Liver (tissue), 9 donors: ENCODE data around the gene POU4F1. TPM values are rescaled to one million over a fixed set of nuclear protein-coding genes. Genes with fewer than 3 reads are reported as not detected.

Experiments
- DNase-seq: peaks from one replicate; pipeline ENCODE4 v3.0.0-alpha.2; 2017; ENCODE audit warnings: low spot score
- H3K27ac ChIP-seq, 2 donors: one replicate each; pipeline ENCODE4 v1.7.0; 2013; ENCODE audit warnings: inconsistent platforms in 2 of 2, low read length in 2 of 2, control low read depth in 1 of 2, low read depth in 1 of 2, mild to moderate bottlenecking in 1 of 2
- H3K27me3 ChIP-seq, 4 donors: one replicate each; pipeline versions ENCODE4 v1.6.1 to v1.7.0; 2013; ENCODE audit warnings: low read length in 3 of 4, inconsistent platforms in 1 of 4, mild to moderate bottlenecking in 1 of 4, moderate library complexity in 1 of 4; ENCODE audit not compliant: control insufficient read depth in 4 of 4, insufficient read depth in 4 of 4
- H3K36me3 ChIP-seq, 4 donors: one replicate each; pipeline versions ENCODE4 v1.6.1 to v1.7.0; 2013; ENCODE audit warnings: low read length in 3 of 4, mild to moderate bottlenecking in 3 of 4, low read depth in 1 of 4, moderate library complexity in 1 of 4; ENCODE audit not compliant: control insufficient read depth in 4 of 4, insufficient read depth in 3 of 4
- H3K4me1 ChIP-seq, 4 donors: one replicate each; pipeline versions ENCODE4 v1.6.1 to v1.7.0; 2013; ENCODE audit warnings: low read length in 3 of 4, mild to moderate bottlenecking in 3 of 4, moderate library complexity in 1 of 4; ENCODE audit not compliant: control insufficient read depth in 4 of 4, insufficient read depth in 4 of 4
- H3K4me3 ChIP-seq, 3 donors: one replicate each; pipeline versions ENCODE4 v1.6.1 to v1.7.0; 2013; ENCODE audit warnings: low read length in 3 of 3, control low read depth in 1 of 3, low read depth in 1 of 3, mild to moderate bottlenecking in 1 of 3
- H3K9ac ChIP-seq, 2 donors: one replicate each; pipeline ENCODE4 v1.7.0; 2013; ENCODE audit warnings: low read length in 2 of 2, mild to moderate bottlenecking in 2 of 2, moderate library complexity in 2 of 2, control low read depth in 1 of 2, low read depth in 1 of 2
- H3K9me3 ChIP-seq, 4 donors: one replicate each; pipeline versions ENCODE4 v1.6.1 to v1.7.0; 2013; ENCODE audit warnings: low read length in 3 of 4; ENCODE audit not compliant: control insufficient read depth in 4 of 4
- EGR1 ChIP-seq, 2 donors: IDR thresholded peaks; 2 replicates each; pipeline ENCODE4 v1.6.1; 2016 to 2018; ENCODE audit warnings: antibody characterized with exemption in 2 of 2, low read depth in 2 of 2
- FOXA1 ChIP-seq: IDR thresholded peaks from 2 replicates; pipeline ENCODE4 v1.6.1; 2016; ENCODE audit warnings: antibody characterized with exemption
- FOXA2 ChIP-seq: IDR thresholded peaks from 2 replicates; pipeline ENCODE4 v1.6.1; 2016; ENCODE audit warnings: antibody characterized with exemption
- GABPA ChIP-seq, 2 donors: IDR thresholded peaks in 1 of 2; conservative IDR thresholded peaks in 1 of 2; 2 replicates each; pipeline ENCODE4 v1.6.1; 2016; ENCODE audit warnings: antibody characterized with exemption in 2 of 2, mild to moderate bottlenecking in 1 of 2, moderate library complexity in 1 of 2
- HNF4A ChIP-seq, 2 donors: conservative IDR thresholded peaks; 2 replicates each; pipeline ENCODE4 v1.6.1; 2016; ENCODE audit warnings: antibody characterized with exemption in 2 of 2, mild to moderate bottlenecking in 2 of 2
- HNF4G ChIP-seq: IDR thresholded peaks from 2 replicates; pipeline ENCODE4 v1.6.1; 2016; ENCODE audit warnings: antibody characterized with exemption
- JUND ChIP-seq, 2 donors: IDR thresholded peaks; 2 replicates each; pipeline ENCODE4 v1.6.1; 2016; ENCODE audit warnings: antibody characterized with exemption in 2 of 2
- NR2F2 ChIP-seq: IDR thresholded peaks from 2 replicates; pipeline ENCODE4 v1.6.1; 2016; ENCODE audit warnings: antibody characterized with exemption
- RAD21 ChIP-seq, 2 donors: IDR thresholded peaks; 2 replicates each; pipeline ENCODE4 v1.6.1; 2016; ENCODE audit warnings: antibody characterized with exemption in 2 of 2, mild to moderate bottlenecking in 2 of 2
- RXRA ChIP-seq, 2 donors: IDR thresholded peaks; 2 replicates each; pipeline ENCODE4 v1.6.1; 2017 to 2018; ENCODE audit warnings: antibody characterized with exemption in 2 of 2, mild to moderate bottlenecking in 1 of 2
- SP1 ChIP-seq: IDR thresholded peaks from 2 replicates; pipeline ENCODE4 v1.6.1; 2018; ENCODE audit warnings: antibody characterized with exemption, mild to moderate bottlenecking
- TAF1 ChIP-seq: conservative IDR thresholded peaks from 2 replicates; pipeline ENCODE4 v1.6.1; 2016; ENCODE audit warnings: antibody characterized with exemption, mild to moderate bottlenecking
- YY1 ChIP-seq: IDR thresholded peaks from 2 replicates; pipeline ENCODE4 v1.6.1; 2016; ENCODE audit warnings: antibody characterized with exemption, mild to moderate bottlenecking
- WGBS: extraction: QIAGEN DNeasy Blood & Tissue Kit; methylation state at CpG from one replicate; pipeline ENCODE4 v1.1.7; 2013; 5-methylcytosine and 5-hydroxymethylcytosine counted together
- polyA plus RNA-seq, 2 donors: library from polyadenylated mRNA; stranded (reverse) in 1 of 2; unstranded in 1 of 2; fragments of 200-250 nt in 1 of 2; fragments of >200 nt in 1 of 2; fragmentation: Nextera tagmentation in 1 of 2; extraction: Ambion mirVana in 1 of 2; gene quantifications; one replicate each; pipeline versions ENCODE4 v1.2.1 to v1.2.3, GENCODE V29; 2013 to 2015
- total RNA-seq, 2 donors: library from RNA; depleted of rRNA; stranded (reverse); fragments of >200 nt; gene quantifications; one replicate each; pipeline ENCODE4 v1.2.3, GENCODE V29; 2014
- TF ChIP-seq, protein P1 (sequence below): IDR thresholded peaks from 2 replicates; pipeline ENCODE4 v1.6.1; 2016; ENCODE audit warnings: antibody characterized with exemption, mild to moderate bottlenecking
- TF ChIP-seq, protein P2 (sequence below): IDR thresholded peaks from 2 replicates; pipeline ENCODE4 v1.6.1; 2016; ENCODE audit warnings: antibody characterized with exemption
- TF ChIP-seq, protein P3 (sequence below): fragments of 150-350 bp; IDR thresholded peaks from 2 replicates; pipeline ENCODE4 v1.5.1; 2017; ENCODE audit warnings: improper control_type of control experiment, low read depth, low read length; ENCODE audit not compliant: missing input control
- TF ChIP-seq, protein P4 (sequence below): IDR thresholded peaks from 2 replicates; pipeline ENCODE4 v1.6.1; 2016; ENCODE audit warnings: antibody characterized with exemption
- TF ChIP-seq, protein P5 (sequence below): IDR thresholded peaks from 2 replicates; pipeline ENCODE4 v1.6.1; 2016; ENCODE audit warnings: antibody characterized with exemption
- donor health status: healthy.
- donor health status: healthy.
- donor health status: healthy.
- donor health status: healthy.
- donor health status: healthy.

POU4F1 gene
- total and polyA plus RNA-seq, 4 donors: 0.01 to 0.05 TPM; not detected in 2

DNA sequence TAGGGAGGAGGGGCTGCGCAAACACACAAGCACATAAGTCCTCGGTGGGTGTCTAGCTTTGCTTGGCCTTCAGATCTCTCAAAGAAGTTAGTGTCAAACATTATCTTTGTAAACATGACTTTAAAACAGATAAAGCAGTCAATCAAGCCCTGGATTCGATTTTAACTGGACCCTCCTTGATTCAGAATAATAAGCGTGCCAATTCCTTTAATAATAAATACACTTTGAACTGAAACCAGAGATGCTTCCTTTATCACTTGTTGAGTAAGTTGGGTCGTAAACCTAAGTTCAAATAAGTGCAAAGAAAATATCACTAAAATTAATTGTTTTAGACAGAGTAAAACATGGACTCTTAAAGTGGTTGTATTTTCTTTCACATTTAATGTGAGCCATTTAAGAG is 30.9 kb downstream of the POU4F1 start:
- H3K4me3 ChIP-seq: no peak overlapping the region
- H3K9ac ChIP-seq: no peak overlapping the region
- H3K9me3 ChIP-seq: no peaks in the 10 kb centered on the region
- no peak overlapping the region for H3K27ac ChIP-seq
- TF ChIP-seq RXRA (IDR thresholded peaks at IDR 0.05) (no peak), FOXA2 (no peak), HNF4G (no peak), TAF1 (no peak), RAD21 (IDR thresholded peaks at IDR 0.05) (no peak), EGR1 (IDR thresholded peaks at IDR 0.05; ENCODE audit: low read depth in 2 of 2) (no peak), NR2F2 (no peak), SP1 (no peak), YY1 (no peak), FOXA1 (no peak), GABPA (IDR thresholded peaks at IDR 0.05 in 1 of 2, conservative IDR thresholded peaks at IDR 0.05 in 1 of 2) (no peak), JUND (IDR thresholded peaks at IDR 0.05) (no peak), HNF4A (conservative IDR thresholded peaks at IDR 0.05) (no peak)
- TF ChIP-seq, protein P1, sequence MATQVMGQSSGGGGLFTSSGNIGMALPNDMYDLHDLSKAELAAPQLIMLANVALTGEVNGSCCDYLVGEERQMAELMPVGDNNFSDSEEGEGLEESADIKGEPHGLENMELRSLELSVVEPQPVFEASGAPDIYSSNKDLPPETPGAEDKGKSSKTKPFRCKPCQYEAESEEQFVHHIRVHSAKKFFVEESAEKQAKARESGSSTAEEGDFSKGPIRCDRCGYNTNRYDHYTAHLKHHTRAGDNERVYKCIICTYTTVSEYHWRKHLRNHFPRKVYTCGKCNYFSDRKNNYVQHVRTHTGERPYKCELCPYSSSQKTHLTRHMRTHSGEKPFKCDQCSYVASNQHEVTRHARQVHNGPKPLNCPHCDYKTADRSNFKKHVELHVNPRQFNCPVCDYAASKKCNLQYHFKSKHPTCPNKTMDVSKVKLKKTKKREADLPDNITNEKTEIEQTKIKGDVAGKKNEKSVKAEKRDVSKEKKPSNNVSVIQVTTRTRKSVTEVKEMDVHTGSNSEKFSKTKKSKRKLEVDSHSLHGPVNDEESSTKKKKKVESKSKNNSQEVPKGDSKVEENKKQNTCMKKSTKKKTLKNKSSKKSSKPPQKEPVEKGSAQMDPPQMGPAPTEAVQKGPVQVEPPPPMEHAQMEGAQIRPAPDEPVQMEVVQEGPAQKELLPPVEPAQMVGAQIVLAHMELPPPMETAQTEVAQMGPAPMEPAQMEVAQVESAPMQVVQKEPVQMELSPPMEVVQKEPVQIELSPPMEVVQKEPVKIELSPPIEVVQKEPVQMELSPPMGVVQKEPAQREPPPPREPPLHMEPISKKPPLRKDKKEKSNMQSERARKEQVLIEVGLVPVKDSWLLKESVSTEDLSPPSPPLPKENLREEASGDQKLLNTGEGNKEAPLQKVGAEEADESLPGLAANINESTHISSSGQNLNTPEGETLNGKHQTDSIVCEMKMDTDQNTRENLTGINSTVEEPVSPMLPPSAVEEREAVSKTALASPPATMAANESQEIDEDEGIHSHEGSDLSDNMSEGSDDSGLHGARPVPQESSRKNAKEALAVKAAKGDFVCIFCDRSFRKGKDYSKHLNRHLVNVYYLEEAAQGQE: no peak
- TF ChIP-seq, protein P2, sequence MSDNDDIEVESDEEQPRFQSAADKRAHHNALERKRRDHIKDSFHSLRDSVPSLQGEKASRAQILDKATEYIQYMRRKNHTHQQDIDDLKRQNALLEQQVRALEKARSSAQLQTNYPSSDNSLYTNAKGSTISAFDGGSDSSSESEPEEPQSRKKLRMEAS: no peak
- TF ChIP-seq, protein P3, sequence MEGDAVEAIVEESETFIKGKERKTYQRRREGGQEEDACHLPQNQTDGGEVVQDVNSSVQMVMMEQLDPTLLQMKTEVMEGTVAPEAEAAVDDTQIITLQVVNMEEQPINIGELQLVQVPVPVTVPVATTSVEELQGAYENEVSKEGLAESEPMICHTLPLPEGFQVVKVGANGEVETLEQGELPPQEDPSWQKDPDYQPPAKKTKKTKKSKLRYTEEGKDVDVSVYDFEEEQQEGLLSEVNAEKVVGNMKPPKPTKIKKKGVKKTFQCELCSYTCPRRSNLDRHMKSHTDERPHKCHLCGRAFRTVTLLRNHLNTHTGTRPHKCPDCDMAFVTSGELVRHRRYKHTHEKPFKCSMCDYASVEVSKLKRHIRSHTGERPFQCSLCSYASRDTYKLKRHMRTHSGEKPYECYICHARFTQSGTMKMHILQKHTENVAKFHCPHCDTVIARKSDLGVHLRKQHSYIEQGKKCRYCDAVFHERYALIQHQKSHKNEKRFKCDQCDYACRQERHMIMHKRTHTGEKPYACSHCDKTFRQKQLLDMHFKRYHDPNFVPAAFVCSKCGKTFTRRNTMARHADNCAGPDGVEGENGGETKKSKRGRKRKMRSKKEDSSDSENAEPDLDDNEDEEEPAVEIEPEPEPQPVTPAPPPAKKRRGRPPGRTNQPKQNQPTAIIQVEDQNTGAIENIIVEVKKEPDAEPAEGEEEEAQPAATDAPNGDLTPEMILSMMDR: no peak
- TF ChIP-seq, protein P4, sequence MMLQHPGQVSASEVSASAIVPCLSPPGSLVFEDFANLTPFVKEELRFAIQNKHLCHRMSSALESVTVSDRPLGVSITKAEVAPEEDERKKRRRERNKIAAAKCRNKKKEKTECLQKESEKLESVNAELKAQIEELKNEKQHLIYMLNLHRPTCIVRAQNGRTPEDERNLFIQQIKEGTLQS: no peak
- TF ChIP-seq, protein P5, sequence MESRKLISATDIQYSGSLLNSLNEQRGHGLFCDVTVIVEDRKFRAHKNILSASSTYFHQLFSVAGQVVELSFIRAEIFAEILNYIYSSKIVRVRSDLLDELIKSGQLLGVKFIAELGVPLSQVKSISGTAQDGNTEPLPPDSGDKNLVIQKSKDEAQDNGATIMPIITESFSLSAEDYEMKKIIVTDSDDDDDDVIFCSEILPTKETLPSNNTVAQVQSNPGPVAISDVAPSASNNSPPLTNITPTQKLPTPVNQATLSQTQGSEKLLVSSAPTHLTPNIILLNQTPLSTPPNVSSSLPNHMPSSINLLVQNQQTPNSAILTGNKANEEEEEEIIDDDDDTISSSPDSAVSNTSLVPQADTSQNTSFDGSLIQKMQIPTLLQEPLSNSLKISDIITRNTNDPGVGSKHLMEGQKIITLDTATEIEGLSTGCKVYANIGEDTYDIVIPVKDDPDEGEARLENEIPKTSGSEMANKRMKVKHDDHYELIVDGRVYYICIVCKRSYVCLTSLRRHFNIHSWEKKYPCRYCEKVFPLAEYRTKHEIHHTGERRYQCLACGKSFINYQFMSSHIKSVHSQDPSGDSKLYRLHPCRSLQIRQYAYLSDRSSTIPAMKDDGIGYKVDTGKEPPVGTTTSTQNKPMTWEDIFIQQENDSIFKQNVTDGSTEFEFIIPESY: no peak
- 64% methylated on average over 5 of the region's 5 CpGs for WGBS
- H3K36me3 ChIP-seq: no peaks in the 10 kb centered on the region
- DNase-seq: no peak
- no peaks in the 10 kb centered on the region for H3K4me1 ChIP-seq
- H3K27me3 ChIP-seq: peaks cover 0 to 3% (median 0%) of the 10 kb centered on the region in 4 donors
